DMS79 (cell line): ENCODE data around the gene FDXR.

ENCODE experiments used
- DNase-seq: peaks from one replicate; lab custom pipeline; 2025; lab: John Stamatoyannopoulos, UW

The FDXR gene

DNA sequence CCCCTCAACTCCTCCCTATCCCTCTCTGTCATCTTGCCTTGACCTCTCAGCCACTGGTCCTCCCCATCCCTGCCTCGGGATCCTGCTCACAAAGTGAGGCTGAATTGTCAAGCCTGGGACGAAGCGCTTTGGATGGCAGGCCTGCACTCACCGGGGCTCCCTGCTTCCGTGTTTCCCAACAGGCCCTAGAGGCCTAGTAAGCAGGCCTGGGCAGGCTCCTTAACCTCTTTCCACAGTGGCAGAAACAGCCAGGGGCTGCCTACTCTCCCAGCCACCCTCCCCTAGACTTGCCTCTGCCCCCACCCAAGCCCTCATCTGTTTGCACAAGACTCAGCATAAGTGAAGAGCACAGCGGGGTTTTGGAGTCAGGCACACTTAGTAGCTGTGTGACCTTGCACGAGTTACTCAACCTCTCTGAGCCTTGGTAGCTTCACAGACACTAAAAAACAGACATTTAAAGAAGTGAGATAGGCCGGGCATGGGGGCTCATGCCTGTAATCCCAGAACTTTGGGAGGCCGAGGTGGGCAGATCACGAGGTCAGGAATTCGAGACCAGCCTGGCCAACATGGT, 25.7 kb upstream of the FDXR start:
- DNase-seq, result no peak

- no peak for DNase-seq
These were observed 21.3 kb upstream of the FDXR start for GRCh38 chr17:74893936-74894671.

- DNase-seq, result no peak
These were observed 20.4 kb upstream of the FDXR start, which contains the start of gene FADS6 for GRCh38 chr17:74892974-74893911. TSS of gene FADS6 (minus strand) at chr17:74893633. CDS start at chr17:74893595, 38 bp downstream.

DNA sequence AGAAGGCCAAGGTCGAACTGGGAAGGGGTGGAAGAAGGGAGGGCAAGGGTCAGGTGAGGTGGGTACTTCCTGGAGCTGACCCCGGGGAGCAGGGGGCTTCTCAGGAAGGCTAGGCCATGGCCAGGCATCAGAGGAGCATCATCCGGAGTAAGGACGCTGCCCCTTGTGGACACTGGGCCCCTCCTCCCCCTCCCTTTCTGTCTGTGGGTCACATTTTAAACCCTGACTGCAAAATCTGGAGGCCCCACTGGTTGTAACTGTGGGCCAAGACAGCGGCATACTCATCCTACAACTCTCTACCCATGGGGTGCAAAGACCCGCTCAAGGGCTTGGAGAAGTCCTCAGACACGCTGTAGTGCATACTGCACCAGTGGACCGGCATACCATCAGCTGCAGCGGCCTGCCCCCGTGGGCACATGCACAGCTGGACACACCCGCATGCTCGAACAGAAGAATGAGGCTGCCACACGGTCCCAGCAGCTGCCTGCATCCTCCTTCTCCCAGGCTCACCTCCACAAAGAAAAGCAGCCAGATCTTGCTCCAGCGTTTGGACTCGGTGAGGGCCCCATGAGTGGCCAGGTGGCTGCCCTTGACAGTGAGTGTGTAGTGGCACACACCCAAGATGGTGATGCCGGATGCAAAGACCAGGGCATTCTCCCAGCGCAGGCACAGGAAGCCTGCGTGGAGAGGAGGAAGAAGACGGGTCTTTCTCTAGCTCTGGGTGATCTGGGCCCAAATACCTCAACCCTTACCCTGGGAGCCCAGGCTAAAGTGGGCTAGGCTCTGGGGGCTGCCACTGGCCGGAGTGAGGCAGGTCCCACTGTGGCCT, 19.4 kb upstream of the FDXR start:
- DNase-seq, result peak; percentile 38

DNA sequence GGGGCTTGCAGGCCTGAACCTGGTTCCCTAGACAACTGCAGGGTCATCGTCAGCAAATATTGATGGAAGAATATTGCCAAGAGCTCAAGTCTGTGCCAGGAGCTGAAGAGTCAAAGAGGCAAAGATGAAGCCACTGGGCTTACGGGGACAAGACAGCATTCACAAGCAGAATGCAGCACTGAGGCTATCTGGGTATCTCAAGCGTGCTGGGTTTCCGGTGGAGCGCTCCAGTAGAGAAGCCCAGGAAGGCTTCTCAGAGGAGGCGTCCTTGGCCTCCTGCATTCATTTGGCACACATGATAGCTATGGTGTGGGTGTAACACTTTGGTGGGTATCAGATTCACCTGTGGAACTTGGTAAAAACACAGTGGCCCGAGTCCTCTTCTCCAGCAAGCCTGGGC, 17.8 kb upstream of the FDXR start:
- no peak for DNase-seq

- DNase-seq, result no peak
These were observed 15.7 kb upstream of the FDXR start for GRCh38 chr17:74888469-74888868.

DNA sequence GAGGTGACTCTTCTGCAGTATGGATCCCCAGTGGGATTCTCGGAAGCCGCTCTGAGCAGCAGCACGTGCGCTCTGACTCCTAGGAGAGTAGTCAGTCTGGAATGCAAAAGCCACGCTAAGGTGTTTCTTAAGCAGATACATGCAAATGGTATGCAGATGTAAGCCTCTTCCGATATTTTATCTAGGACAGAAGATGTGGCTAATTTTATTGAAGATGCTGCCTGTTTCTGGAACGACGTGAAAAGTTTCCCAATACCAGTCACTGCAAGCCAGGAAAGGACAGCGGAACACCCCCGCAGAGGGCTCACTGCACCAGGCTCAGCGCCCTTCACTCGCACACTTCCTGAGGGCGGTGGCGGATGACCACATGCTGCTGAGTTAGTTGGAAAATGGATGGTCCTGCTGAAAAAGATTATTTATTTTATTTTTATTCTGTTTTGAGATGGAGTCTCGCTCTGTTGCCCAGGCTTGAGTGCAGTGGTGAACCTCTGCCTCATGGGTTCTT, 10.5 kb upstream of the FDXR start:
- no peak for DNase-seq

DNA sequence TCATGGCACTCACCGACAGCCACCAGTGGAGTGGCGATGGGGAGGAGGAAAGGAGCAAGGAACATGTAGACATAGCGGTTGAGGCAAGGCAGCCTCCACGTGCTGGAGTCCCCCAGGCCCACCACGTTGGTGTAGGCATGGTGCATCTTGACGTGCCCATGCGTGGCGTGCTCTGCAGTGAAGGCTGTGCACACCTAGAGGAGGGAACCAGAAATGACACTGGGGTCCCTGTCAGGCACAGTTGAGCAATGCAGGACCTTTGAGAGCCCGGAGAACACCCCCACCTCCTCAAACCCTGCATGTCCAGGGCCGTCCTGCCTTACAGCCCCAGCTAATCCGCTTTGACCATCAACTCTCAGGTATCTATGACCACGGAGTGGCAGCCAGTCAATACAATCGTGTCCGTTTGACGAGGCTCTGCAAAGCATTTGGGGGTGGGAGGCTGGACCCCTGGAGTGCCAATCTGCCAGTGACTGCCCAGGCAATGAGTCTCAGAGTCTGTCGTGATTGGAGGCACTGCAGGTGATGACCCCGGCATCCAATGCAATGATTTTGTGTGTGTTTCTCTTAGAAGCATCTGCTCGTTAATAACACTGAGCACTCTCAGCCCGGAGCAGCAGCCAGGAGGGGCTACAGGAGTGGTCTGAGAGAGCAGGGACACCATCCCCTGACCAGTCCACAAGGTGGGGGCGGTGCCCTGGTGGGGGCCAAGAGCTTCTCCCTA, 9.9 kb upstream of the FDXR start:
- no peak for DNase-seq

DNA sequence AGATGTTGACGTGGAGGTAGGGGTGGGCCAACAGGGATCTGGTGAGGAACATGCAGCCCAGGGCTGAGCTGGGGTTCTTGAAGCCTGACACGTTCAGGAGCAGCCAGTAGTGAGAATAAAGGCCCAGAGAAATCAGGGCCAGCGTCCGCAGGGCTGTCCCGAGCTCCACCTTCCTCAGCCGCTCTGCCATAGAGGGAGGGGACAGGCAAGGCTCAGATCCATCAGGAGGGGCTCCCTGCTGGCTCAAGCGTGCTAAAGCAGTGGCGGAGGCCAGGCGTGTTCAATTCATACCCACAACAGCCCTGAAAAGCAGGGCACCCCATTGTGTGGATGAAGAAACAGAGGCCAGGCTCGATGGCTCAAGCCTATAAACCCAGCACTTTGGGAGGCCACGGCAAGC, 8.3 kb upstream of the FDXR start:
- DNase-seq, result no peak

DNA sequence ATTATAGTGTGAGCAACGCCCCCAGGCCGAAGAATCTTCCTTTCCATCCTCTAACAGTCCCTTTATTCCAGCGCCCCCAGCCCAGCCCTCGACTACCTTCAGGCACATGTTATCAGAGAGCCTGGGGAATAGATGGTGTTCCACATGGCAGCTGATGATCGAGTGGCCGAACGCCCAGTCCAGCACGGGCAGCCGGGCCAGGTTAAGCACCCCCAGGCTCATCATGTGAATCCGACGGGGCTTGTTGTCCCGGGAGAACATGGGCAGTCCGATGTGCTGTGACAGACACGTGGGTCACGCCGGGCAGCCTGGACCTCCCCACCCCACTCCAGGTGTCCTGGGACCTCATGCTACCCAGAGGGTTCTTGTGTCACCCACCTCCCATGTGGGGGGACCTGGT, 6.5 kb upstream of the FDXR start:
- no peak for DNase-seq

DNA sequence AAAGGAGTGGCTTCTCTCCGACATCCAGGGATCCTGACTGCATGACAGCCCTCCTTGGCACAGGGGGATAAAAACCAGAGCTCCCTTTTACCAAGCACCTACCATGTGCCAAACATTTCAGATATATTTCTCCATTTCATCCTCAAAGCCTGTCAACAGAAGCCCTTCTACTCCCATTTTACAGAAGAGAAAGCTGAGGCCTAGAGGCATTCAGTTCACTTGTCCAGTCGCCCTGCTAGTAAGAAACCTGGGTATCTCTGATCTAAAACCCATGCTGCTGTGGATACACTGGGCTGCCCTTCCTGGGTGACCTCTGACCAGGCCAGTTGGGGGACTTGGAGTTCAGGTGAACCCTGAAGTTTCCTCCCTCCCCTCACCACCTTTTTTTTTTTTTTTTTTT, 5.9 kb upstream of the FDXR start:
- DNase-seq, result no peak

GRCh38 chr17:74877592-74878548, 5.1 kb upstream of the FDXR start:
- no peak for DNase-seq

DNA sequence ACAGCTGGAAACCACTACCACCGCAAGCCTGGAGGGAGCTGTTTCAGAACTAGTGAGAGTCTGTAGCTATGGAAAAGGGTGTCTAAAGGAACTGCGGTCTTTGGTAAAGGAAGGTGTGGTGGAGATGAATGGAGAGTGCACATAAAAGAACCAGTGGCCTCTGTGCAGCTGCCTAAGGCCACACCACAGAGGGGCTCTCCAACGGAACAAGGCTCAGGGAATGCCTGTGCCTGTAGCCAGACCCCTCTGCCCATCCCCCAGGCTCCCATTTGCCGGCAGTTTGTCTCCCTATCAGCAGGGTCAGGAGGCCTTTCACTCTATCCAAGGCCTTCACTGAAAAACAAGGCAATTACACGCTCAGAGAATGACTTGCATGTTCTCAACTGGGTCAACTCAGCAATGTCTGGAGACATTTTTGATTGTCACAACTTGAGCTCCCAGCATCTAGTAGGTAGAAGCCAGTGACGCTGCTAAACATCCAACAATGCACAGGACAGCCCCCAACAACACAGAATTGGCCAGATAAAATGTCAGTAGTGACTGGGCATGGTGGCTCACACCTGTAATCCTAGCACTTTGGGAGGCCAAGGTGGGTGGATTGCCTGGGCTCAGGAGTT, 3.3 kb upstream of the FDXR start:
- no peak for DNase-seq

GRCh38 chr17:74875155-74875976, 2.6 kb upstream of the FDXR start:
- DNase-seq, result no peak

DNA sequence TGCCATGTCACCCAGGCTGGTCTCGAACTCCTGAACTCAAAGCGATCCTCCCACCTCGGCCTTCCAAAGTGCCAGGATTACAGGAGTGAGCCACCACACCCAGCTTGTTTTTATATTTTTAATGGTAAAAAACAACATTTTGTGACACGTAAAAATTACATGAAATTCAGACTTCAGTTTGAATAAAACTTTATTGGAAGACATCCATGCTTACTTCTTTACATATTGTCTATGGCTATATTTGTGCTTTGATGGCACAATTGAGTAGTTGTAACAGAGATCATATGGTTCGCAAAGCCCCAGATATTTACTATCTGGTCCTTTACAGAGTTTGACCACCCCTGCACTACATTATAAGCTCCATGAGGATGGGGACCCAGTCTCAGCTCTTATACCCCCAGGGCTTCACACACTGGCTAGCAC, 1.8 kb upstream of the FDXR start:
- DNase-seq, result no peak

DNA sequence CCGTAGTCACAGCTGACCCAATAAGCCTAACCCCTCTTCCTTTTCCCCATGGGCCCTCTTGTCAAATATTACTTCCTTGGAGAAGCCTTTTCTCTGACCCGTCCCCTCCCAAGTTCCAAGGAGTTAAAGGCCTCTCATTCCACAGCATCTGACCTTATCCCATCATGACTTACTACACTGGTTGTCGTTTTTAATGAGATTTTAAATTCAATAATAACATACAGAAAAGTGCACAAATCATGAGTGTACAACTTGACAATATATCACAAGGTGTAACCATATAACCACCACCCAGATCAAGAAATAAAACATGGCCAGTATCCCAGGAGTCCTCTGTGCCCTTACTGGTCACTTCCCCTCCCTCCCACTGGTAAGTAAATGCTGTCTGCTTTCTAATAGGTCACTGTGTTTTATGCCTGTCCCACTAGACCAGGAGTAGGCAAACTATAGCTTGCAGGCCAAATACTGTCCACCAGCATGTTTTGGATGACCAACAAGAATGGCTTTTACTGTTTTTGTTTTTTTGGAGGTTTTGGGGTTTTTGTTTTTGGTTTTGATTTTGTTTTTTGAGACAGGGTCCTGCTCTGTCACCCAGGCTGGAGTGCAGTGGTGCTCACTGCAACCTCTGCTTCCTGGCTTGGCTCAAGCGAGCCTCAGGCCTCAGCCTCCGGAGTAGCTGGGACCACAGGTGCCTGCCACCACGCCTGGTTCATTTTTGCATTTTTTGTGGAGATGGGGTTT, 1.2 kb upstream of the FDXR start:
- DNase-seq, result no peak

DNA sequence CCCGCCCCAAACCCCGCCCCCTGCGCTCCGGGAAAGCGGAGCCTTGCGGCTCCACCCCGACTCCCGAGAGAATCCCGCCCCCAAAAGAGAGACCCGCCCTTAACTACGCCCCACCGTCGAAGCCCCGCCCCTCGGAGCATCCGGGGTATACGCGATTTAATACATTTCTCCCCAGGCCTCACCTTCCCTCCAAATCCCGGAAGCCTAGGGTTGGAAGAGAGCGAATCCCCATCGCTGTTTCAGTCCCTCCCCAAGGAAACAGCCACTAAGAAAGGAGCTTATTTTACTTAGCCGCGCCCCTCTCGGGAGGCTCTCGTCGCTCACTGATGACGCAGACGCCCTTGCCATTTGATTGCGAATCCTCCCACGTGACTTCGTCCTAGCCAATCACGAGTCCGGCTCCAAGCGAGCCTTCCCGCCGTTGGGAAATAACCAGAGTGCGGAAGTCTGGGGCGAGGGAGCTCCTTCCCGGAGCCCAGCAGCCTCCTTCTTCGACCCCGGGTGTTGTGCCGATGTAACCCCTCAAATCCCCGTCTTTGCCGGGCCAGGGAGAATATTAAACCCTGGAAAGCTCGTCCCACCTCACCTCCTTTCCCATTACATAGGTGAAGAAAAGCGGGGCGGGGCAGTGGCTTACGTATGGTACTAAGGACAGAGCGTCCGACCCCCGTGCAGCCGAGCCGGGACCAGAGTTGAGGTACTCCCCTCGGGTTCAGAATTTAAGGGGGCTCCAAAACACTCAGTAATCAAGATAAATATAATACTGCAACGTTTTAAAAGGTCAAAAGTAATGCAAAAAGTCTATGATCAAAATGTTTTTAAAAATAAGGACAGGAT, 461 bp upstream of the FDXR start:
- DNase-seq, result peak; percentile 92
